Measurements from ENCODE around the gene SEMA6A.

Gene SEMA6A

GRCh38 chr5:116488356-116489041, 86.1 kb downstream of the SEMA6A start:
- DNase-seq: no peak

GRCh38 chr5:116487045-116487444, 87.6 kb downstream of the SEMA6A start:
- no peak for DNase-seq

GRCh38 chr5:116486588-116486987, 88.0 kb downstream of the SEMA6A start:
- no peak for DNase-seq

- no peak for DNase-seq
Measured at GRCh38 chr5:116484645-116485044, 90.0 kb downstream of the SEMA6A start.

GRCh38 chr5:116482394-116482793, 92.2 kb downstream of the SEMA6A start:
- DNase-seq: no peak

GRCh38 chr5:116480894-116481510, 93.6 kb downstream of the SEMA6A start:
- DNase-seq: no peak

- DNase-seq: no peak
Measured at GRCh38 chr5:116479776-116480675, 94.6 kb downstream of the SEMA6A start.

- DNase-seq: no peak
Measured at GRCh38 chr5:116478491-116478890, 96.1 kb downstream of the SEMA6A start.

- no peak for DNase-seq
Measured at GRCh38 chr5:116476897-116477537, 97.6 kb downstream of the SEMA6A start.

- DNase-seq: no peak
Measured at GRCh38 chr5:116475338-116475737, 99.3 kb downstream of the SEMA6A start.

GRCh38 chr5:116473706-116474105, 100.9 kb downstream of the SEMA6A start:
- DNase-seq: no peak

GRCh38 chr5:116472274-116472673, 102.3 kb downstream of the SEMA6A start:
- DNase-seq: no peak

- no peak for DNase-seq
Measured at GRCh38 chr5:116469631-116470030, 105.0 kb downstream of the SEMA6A start.

- DNase-seq: no peak
Measured at GRCh38 chr5:116468583-116468982, 106.0 kb downstream of the SEMA6A start.

GRCh38 chr5:116467465-116467843, 107.2 kb downstream of the SEMA6A start:
- no peak for DNase-seq

- DNase-seq: no peak
Measured at GRCh38 chr5:116466727-116467464, 107.7 kb downstream of the SEMA6A start.

- no peak for DNase-seq
Measured at GRCh38 chr5:116465411-116465810, 109.2 kb downstream of the SEMA6A start.

- no peak for DNase-seq
Measured at GRCh38 chr5:116464144-116464708, 110.4 kb downstream of the SEMA6A start.

- DNase-seq: no peak
Measured at GRCh38 chr5:116462500-116462899, 112.1 kb downstream of the SEMA6A start.

- no peak for DNase-seq
Measured at GRCh38 chr5:116459301-116459700, 115.3 kb downstream of the SEMA6A start.

- DNase-seq: no peak
Measured at GRCh38 chr5:116457062-116457461, 117.6 kb downstream of the SEMA6A start.

GRCh38 chr5:116456036-116456435, 118.6 kb downstream of the SEMA6A start:
- DNase-seq: no peak

All from effector CD4-positive, alpha-beta T cell (primary cell).